ENCODE data around the gene SH3GL2. TPM values are rescaled to one million over a fixed set of nuclear protein-coding genes. Genes with fewer than 3 reads are reported as not detected.

Gene SH3GL2
- total and polyA plus RNA-seq, 3 experiments from 2014 or later, result not detected

GRCh38 chr9:17793713-17794622 is 215.1 kb downstream of the SH3GL2 start:
- no peak overlapping the region for H3K27ac Mint-ChIP-seq
- Histone ChIP-seq H3K4me3 (ENCODE audit: low read length) (no peak overlapping the region), H3K36me3 (ENCODE audit: insufficient read depth, low read length) (no peaks in the 10 kb centered on the region), H3K4me1 (ENCODE audit: insufficient read depth, low read length) (no peaks in the 10 kb centered on the region), H3K9me3 (ENCODE audit: low read length) (no peaks in the 10 kb centered on the region), H3K27me3 (ENCODE audit: insufficient read depth, low read length, poor library complexity, severe bottlenecking) (no peaks in the 10 kb centered on the region), H3K27ac (ENCODE audit: low read depth, low read length) (no peak overlapping the region)
- H3K4me1 Mint-ChIP-seq, result no peaks in the 10 kb centered on the region
- POLR2A ChIA-PET, result no interaction called here
- CTCF ChIA-PET, result no interaction called here
- no peaks in the 10 kb centered on the region for H3K36me3 Mint-ChIP-seq
- H3K27me3 Mint-ChIP-seq, result no peaks in the 10 kb centered on the region
- H3K4me3 Mint-ChIP-seq, result no peak overlapping the region
- H3K9me3 Mint-ChIP-seq, result peaks cover 0 to 6% (median 4%) of the 10 kb centered on the region in 5 donors
- DNase-seq, result no peak

DNA sequence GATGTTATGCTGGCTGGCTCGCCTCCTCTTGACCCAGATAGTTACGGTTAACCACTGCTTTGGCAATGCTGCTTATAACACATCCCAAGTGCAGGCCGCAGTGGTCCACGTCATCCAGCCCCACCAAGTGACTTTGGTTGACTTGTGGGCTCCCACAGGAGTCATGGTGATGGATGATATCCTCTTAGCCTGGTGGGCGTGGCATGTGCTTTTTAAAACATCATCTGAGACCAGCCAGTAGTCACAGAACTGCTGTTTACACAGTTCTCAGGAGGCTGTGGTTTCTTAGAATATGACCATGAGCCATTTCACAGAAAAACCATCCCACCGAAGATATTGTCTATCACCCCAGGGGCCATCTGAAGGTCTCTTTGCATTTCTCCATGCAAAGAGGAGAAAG is 216.9 kb downstream of the SH3GL2 start:
- no peak overlapping the region for H3K27ac ChIP-seq (ENCODE audit: low read depth, low read length)
- H3K4me1 Mint-ChIP-seq, result no peaks in the 10 kb centered on the region
- no peak overlapping the region for H3K4me3 Mint-ChIP-seq
- H3K4me1 ChIP-seq (ENCODE audit: insufficient read depth, low read length), result no peaks in the 10 kb centered on the region
- no peaks in the 10 kb centered on the region for H3K36me3 Mint-ChIP-seq
- no peaks in the 10 kb centered on the region for H3K27me3 ChIP-seq (ENCODE audit: insufficient read depth, low read length, poor library complexity, severe bottlenecking)
- no peak overlapping the region for H3K4me3 ChIP-seq (ENCODE audit: low read length)
- DNase-seq, result no peak
- POLR2A ChIA-PET, result no interaction called here
- H3K36me3 ChIP-seq (ENCODE audit: insufficient read depth, low read length), result no peaks in the 10 kb centered on the region
- no peak overlapping the region for H3K27ac Mint-ChIP-seq
- H3K27me3 Mint-ChIP-seq, result no peaks in the 10 kb centered on the region
- H3K9me3 Mint-ChIP-seq, result peaks cover 0 to 6% (median 4%) of the 10 kb centered on the region in 5 donors
- H3K9me3 ChIP-seq (ENCODE audit: low read length), result no peaks in the 10 kb centered on the region
- CTCF ChIA-PET, result no interaction called here

DNA sequence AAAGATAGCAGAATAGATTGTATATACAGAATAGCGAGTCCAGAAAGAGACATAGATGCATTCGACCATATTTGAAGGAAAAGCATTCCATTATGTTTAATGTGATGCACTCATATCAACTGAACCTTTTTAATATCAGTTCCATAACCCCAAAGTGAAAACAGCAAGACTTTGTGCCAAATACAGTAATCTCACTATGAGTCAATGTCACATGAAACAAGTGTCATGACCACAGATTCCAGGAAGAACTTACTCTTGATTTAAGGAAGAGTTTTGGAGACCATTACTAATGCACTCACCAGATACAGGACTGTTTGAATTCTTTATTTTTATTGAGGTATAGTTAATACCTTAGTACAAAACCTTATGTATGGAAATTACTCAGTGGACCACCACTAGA is 220.5 kb downstream of the SH3GL2 start:
- Mint-ChIP-seq H3K27me3 (no peaks in the 10 kb centered on the region), H3K27ac (no peak overlapping the region), H3K4me3 (no peak overlapping the region), H3K4me1 (no peaks in the 10 kb centered on the region), H3K9me3 (peaks cover 0 to 7% (median 4%) of the 10 kb centered on the region in 5 donors), H3K36me3 (no peaks in the 10 kb centered on the region)
- H3K4me3 ChIP-seq (ENCODE audit: low read length), result no peak overlapping the region
- DNase-seq, result no peak
- no peak overlapping the region for H3K27ac ChIP-seq (ENCODE audit: low read depth, low read length)
- H3K27me3 ChIP-seq (ENCODE audit: insufficient read depth, low read length, poor library complexity, severe bottlenecking), result no peaks in the 10 kb centered on the region
- CTCF ChIA-PET, result no interaction called here
- H3K9me3 ChIP-seq (ENCODE audit: low read length), result no peaks in the 10 kb centered on the region
- POLR2A ChIA-PET, result no interaction called here
- no peaks in the 10 kb centered on the region for H3K36me3 ChIP-seq (ENCODE audit: insufficient read depth, low read length)
- H3K4me1 ChIP-seq (ENCODE audit: insufficient read depth, low read length), result no peaks in the 10 kb centered on the region

DNA sequence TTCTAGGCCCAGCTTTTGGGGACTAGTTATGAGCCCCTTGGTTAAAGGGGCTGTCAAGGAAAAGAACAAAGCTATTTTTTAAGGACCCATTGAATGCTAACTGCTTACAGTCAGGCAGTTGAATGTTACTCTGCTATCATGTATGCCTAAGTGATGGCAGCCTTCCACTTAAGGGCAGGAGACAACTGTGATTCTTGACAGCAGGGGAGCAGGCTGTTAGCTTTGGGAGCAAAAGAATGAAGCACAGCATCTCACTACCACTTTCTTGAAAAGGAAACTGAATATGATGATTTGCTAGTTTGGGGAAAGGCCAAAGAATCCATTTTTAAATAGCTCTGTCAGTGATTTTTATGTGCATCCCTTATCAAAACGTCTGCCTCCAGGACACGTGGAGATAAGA is 221.6 kb downstream of the SH3GL2 start:
- CTCF ChIA-PET, result interaction anchor here (1.4 kb wide), 1 partner anchor 13 kb away, joined by 3 read pairs; no protein-coding TSS in a partner anchor
- Histone ChIP-seq H3K9me3 (ENCODE audit: low read length) (no peaks in the 10 kb centered on the region), H3K27me3 (ENCODE audit: insufficient read depth, low read length, poor library complexity, severe bottlenecking) (no peaks in the 10 kb centered on the region), H3K36me3 (ENCODE audit: insufficient read depth, low read length) (no peaks in the 10 kb centered on the region), H3K4me1 (ENCODE audit: insufficient read depth, low read length) (no peaks in the 10 kb centered on the region), H3K27ac (ENCODE audit: low read depth, low read length) (no peak overlapping the region), H3K4me3 (ENCODE audit: low read length) (no peak overlapping the region)
- H3K4me1 Mint-ChIP-seq, result no peaks in the 10 kb centered on the region
- POLR2A ChIA-PET, result no interaction called here
- no peak for DNase-seq
- no peaks in the 10 kb centered on the region for H3K36me3 Mint-ChIP-seq
- H3K27ac Mint-ChIP-seq, result no peak overlapping the region
- peaks cover 0 to 7% (median 2%) of the 10 kb centered on the region in 5 donors for H3K9me3 Mint-ChIP-seq
- H3K27me3 Mint-ChIP-seq, result peaks cover 0 to 2% of the 10 kb centered on the region in 2 donors
- no peak overlapping the region for H3K4me3 Mint-ChIP-seq

DNA sequence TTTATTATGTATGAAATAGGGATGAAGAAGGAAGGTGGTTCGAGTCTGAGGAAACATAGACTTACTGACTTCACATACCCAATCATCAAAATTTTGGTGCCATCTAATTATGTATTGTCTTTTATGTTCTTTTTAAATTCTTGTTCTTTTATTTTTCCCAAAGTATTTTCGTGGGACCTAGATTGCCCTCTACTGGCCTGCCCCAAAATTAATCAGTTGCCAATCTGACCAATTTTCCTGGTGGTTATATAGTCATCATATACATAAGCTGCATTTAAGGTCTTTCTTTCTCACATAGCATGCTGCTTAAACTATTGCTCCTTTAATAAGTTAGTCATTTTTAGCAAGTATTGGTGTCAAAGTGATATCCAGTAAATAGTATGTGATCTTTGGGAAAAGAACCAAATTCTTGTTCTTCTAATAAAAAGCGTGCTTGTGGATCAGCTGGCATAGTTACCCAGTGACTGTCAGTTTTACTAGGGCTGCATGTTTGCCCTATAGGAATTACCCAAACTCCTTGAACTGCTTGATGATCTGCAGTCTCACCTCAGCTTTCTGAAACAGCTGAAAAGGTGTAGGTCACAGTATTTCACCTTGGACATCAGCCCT is 223.5 kb downstream of the SH3GL2 start:
- no peaks in the 10 kb centered on the region for H3K4me1 ChIP-seq (ENCODE audit: insufficient read depth, low read length)
- Mint-ChIP-seq H3K9me3 (peaks cover 0 to 4% (median 0%) of the 10 kb centered on the region in 5 donors), H3K36me3 (no peaks in the 10 kb centered on the region), H3K4me1 (no peaks in the 10 kb centered on the region), H3K27ac (no peak overlapping the region), H3K27me3 (peaks cover 0 to 2% of the 10 kb centered on the region in 2 donors), H3K4me3 (no peak overlapping the region)
- H3K9me3 ChIP-seq (ENCODE audit: low read length), result no peaks in the 10 kb centered on the region
- H3K27me3 ChIP-seq (ENCODE audit: insufficient read depth, low read length, poor library complexity, severe bottlenecking), result no peaks in the 10 kb centered on the region
- no peak overlapping the region for H3K27ac ChIP-seq (ENCODE audit: low read depth, low read length)
- DNase-seq, result no peak
- H3K36me3 ChIP-seq (ENCODE audit: insufficient read depth, low read length), result no peaks in the 10 kb centered on the region
- ChIA-PET POLR2A (no interaction called here), CTCF (no interaction called here)
- no peak overlapping the region for H3K4me3 ChIP-seq (ENCODE audit: low read length)

GRCh38 chr9:17807613-17808282 is 228.9 kb downstream of the SH3GL2 start:
- H3K27me3 ChIP-seq (ENCODE audit: insufficient read depth, low read length, poor library complexity, severe bottlenecking), result no peaks in the 10 kb centered on the region
- Mint-ChIP-seq H3K27me3 (peaks cover 0 to 2% of the 10 kb centered on the region in 2 donors), H3K4me3 (no peak overlapping the region), H3K27ac (no peak overlapping the region), H3K36me3 (no peaks in the 10 kb centered on the region), H3K9me3 (peaks cover 0 to 4% (median 0%) of the 10 kb centered on the region in 5 donors), H3K4me1 (no peaks in the 10 kb centered on the region)
- DNase-seq, result no peak
- ChIA-PET CTCF (no interaction called here), POLR2A (no interaction called here)
- no peaks in the 10 kb centered on the region for H3K4me1 ChIP-seq (ENCODE audit: insufficient read depth, low read length)
- no peaks in the 10 kb centered on the region for H3K36me3 ChIP-seq (ENCODE audit: insufficient read depth, low read length)
- no peaks in the 10 kb centered on the region for H3K9me3 ChIP-seq (ENCODE audit: low read length)
- H3K4me3 ChIP-seq (ENCODE audit: low read length), result no peak overlapping the region
- no peak overlapping the region for H3K27ac ChIP-seq (ENCODE audit: low read depth, low read length)

DNA sequence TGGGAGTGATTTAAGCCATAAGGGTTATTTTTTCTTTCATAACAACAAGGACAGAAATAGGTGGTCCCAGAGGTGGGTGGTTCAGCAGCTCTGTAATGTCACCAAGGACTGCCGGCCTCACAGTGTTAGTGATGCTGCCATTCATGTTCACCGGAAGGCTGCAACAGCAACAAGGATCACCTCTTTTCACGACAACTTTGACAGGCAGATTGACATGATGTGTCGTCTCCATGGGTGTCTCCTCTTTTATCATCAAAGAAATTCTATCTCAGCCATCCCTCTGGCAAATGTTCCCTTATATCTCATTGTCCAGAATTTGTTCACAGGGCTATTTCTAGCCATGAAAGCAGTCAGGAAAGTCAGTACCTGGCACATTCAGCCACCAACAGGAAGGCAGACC is 231.5 kb downstream of the SH3GL2 start:
- no peaks in the 10 kb centered on the region for H3K27me3 Mint-ChIP-seq
- no peak overlapping the region for H3K27ac ChIP-seq (ENCODE audit: low read depth, low read length)
- no peaks in the 10 kb centered on the region for H3K9me3 Mint-ChIP-seq
- no peak overlapping the region for H3K4me3 ChIP-seq (ENCODE audit: low read length)
- no peaks in the 10 kb centered on the region for H3K27me3 ChIP-seq (ENCODE audit: insufficient read depth, low read length, poor library complexity, severe bottlenecking)
- no peak overlapping the region for H3K4me3 Mint-ChIP-seq
- H3K27ac Mint-ChIP-seq, result no peak overlapping the region
- no peaks in the 10 kb centered on the region for H3K4me1 ChIP-seq (ENCODE audit: insufficient read depth, low read length)
- no peak for DNase-seq
- no peaks in the 10 kb centered on the region for H3K4me1 Mint-ChIP-seq
- POLR2A ChIA-PET, result no interaction called here
- H3K36me3 ChIP-seq (ENCODE audit: insufficient read depth, low read length), result no peaks in the 10 kb centered on the region
- CTCF ChIA-PET, result no interaction called here
- no peaks in the 10 kb centered on the region for H3K9me3 ChIP-seq (ENCODE audit: low read length)
- no peaks in the 10 kb centered on the region for H3K36me3 Mint-ChIP-seq

Measured in CD8-positive, alpha-beta memory T cell (primary cell).